IPS DF 4.7 (cell line): ENCODE measurements around the gene DCAF6.

Source experiments
- DNase-seq: peaks from one replicate; pipeline ENCODE4 v3.0.0-alpha.2; 2013; ENCODE audit warnings: low spot score; ENCODE audit errors: extremely low read depth

DCAF6 gene

DNA sequence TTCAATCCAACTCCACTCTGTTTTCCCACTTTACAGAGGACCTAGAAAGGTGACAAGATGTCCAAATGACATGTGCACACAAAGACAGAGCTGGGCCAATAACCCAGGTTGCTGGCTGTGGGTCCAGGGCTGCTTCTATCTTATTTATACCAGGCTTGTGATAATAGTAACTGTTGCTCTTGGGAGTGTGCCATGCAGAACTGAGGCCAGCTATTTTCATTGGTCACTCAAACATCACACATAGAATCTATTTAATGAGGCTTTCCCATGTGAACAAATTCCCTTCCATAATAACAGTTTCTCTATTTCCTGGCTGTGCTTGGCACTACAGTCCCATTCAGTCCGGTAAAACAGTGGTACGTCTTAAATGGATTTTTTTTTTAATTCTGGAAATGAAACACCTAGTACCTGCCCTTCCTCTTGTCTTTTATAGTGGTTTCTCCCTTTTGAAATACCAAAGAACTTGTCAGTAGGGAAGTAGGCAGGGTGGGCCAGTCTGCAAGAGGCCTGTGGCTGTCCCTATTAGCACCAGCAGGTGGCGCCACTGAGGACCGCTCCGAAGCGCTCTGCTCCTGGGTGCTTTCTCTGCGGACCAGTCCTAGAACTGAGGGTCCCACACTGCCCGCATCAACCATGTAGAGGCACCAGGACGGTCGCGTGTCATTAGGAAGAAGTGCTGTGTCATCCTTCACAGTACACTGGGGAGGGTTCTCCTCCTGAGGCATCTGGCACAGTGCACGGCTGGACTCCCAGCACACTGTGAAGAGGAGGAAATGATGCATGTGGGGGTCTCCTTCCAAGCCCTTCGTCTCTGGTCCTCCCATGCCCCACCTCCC, 148.1 kb downstream of the DCAF6 start:
- no peak for DNase-seq

DNA sequence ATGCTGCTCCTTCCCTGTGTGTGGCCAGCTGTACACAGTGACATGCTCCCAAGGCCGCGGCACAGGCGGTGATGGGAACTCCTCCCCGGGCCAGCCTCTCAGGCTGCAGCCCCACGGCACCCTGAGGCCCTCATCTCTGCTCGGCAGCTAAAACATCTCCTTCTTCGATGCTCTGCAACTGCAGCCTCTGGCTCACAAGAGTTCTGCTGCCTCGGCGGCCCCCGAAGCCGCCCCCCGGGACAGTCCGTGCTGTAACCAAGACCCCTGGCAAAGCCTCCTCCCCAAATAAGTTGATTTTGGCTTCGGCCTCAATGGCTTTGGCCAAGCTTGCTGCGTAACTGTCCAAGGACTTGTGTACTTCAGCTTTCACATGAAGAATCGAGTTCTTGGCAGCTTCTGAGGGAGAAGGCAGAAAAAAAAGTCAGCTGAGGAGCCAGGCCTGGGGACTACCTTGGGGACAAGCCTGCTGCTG, 149.0 kb downstream of the DCAF6 start:
- no peak for DNase-seq

DNA sequence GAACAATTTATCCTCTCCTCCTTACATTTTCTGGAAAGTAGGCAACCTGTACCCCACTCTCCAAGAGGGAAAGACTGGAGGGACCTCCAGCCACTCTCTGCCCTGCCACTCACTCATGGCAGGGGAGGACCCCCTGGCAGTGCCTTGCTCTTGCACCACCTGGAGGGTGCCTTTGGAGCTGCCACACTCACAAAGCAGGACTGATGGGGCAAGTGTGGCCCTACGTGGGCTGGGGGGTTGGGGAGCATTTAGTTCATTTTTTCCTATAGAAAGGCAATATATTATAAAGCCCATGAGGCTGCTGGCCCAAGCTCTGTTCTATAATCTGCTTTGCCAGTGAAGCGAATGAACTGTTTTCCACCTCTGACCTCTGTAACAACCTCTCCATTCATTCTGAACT, 150.0 kb downstream of the DCAF6 start:
- no peak for DNase-seq

DNA sequence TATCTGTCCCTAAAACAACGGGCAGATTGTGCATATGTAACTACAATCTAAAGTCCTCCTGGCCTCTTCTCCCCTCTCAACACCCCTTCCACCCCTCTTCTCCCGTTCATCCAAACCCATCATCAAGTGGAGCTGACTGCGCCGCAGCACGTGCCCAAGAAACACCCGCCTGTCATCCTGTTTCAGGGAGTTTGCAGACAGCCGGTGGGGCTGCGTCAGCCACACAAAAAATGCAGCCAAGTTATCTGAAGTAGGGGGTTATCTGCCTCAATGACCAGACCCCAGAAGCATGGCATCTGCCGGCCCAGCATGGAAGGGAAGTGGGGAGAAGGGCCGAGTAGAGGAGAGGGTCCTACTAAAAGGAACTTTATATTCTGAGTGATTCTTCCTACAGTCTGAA, 151.2 kb downstream of the DCAF6 start:
- no peak for DNase-seq

DNA sequence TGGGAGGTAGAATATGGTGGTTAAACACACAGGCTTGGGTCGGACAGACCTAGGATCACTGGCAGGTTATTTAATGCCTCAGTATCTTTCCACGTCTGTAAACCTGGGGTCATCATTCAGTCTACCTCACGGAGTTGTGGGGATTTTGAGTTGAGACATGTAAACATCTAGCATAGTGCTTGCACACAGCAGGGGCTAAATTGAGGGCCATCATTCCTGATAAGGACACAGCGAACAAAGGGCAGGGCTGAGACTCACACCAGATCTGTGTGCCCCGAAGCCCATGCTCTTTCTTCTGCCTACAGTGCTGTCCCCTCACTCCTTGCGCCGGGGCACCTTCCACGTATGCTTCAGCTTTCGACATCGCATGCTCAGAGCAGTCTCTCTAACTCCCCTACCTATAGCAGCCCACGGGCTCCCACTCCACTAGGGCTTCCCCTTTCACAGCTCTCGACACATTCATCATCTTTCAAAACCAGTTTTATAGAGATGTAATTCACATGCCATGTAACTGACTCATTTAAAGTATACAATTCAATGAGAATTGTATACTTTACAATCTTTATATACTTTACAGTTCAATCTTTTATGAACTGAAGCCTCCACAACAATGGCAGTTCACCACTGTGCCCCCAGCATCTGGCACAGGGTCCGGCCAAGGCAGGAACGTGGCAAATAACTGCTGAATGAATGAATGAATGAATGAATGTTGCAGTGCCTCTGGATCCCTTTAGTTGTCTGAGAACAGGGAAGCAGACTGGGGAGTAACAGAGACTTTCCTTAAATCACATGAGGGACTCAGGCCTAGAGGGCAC, 152.2 kb downstream of the DCAF6 start:
- no peak for DNase-seq

DNA sequence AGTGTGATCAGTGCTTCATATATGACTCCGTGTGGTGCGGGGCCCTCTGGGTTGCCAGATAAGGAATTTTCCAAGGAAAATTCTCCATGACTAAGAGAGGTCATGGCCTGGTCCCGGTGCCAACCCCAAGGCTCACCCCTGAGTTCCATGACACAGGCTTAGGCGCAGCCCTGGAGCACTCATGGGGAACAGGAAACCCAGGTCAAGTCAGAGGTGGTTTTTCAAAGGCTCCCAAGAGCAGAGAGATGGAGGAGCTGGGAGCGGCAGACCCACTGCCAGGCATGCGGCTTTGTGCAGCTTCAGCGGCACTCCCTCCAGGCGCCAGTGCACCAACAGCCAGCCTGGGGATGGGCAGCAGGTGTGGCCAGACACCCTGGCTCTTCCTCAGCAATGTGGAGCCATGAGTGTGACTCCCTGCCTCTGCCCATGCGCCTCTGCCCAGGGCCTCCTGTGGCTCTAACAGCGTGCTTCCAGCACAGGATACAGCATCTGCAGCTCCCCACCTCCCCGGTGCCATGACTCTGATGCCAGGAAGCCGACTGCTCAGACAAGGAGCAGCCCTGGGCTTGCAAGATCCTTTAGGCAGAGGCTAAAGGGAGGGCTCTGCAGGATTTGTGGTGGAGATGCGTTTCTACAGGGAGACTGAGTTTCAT, 153.0 kb downstream of the DCAF6 start:
- DNase-seq, result no peak

DNA sequence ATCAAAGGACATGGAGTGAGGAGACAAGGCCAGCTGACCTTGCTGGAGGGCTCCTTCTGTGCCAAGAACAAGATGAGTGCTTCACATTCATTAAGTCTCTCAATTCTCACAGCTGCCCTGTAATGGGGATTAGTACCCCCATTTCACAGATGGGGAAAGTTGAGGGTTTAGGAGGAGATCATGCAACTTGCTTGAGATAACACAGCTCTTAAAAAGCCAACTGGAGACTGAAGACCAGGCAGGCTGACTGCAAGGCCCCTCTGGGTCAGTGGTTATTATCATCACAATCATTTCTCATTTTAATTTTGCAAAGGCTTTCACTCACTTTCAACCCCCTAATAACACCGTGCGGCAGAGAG, 153.5 kb downstream of the DCAF6 start:
- DNase-seq, result no peak

DNA sequence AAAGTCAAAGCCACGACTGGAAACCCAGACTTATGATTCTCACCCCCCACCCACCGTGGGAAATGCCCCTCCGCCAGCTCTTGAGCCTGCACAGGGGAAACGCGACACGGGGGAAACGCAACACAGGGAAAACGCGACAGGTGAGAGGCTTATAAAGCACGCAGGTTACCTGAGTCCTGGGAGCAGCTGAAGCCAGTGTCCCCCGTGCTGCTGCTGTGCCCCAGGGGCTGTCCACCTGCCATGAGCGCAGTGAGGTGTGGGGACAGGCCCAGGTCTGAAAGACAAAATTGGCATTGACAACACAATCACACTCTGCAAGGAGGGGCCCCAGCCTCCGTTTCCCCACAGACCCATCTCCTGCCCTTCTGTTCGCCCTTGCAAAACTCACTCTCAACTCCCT, 153.9 kb downstream of the DCAF6 start:
- DNase-seq, result no peak

DNA sequence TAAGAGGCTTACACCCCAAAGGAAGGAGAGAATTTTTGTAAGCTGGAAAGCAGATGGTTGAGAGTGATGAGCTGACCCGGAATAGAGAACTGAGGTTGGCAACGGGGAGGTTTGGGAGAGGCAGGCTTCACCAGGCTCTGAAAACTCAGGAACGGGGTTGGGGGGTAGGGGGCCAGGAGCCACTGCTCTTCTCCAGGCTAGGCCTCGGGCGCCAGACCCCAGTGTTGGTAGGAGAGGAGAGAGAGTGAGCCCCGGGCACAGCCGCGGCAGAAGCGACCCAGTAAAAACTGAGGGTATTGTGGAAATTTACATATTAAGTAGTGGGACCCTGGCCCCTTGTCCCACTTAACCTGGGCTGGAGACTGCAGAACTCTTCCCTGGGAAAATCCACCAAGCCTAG, 154.6 kb downstream of the DCAF6 start:
- DNase-seq, result no peak

DNA sequence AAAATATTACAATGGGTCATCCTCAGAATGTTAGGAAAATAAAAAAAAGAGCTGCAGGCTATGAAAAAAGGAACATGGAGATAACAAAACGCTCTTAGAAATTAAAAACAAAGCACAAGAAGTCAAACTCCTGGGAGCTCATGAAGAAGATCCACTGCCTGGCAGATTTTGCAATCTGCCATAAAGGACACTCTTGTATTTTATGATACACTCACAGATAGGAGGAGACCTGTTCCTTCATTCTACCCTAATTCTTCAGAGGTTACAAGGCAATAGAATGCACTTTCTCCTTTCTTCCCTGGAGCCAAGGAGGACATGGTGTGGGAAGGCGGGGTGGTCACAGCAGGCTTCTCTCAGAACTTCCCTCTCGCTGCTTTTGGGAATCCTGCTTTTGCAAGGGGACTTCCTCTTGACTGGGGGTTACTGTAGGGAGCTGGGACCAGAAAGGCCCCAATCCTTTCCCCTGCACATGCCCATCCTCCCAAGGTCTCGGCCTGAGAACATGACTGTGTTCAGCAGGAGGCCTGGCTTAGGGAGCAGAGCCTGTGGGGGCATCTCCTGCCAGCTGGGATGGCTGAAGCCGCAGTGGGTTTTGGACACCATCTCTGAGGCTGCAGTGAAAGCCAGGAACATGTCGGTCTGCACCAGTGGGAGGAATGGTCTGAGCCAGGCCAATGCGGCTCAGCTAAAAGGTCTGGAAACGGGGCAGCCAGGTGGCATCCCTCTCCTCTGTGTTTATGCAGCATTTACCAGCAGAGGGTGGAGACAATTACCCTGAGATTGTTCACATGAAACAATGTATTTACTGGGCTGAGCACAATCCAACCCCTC, 155.5 kb downstream of the DCAF6 start:
- DNase-seq, result no peak

DNA sequence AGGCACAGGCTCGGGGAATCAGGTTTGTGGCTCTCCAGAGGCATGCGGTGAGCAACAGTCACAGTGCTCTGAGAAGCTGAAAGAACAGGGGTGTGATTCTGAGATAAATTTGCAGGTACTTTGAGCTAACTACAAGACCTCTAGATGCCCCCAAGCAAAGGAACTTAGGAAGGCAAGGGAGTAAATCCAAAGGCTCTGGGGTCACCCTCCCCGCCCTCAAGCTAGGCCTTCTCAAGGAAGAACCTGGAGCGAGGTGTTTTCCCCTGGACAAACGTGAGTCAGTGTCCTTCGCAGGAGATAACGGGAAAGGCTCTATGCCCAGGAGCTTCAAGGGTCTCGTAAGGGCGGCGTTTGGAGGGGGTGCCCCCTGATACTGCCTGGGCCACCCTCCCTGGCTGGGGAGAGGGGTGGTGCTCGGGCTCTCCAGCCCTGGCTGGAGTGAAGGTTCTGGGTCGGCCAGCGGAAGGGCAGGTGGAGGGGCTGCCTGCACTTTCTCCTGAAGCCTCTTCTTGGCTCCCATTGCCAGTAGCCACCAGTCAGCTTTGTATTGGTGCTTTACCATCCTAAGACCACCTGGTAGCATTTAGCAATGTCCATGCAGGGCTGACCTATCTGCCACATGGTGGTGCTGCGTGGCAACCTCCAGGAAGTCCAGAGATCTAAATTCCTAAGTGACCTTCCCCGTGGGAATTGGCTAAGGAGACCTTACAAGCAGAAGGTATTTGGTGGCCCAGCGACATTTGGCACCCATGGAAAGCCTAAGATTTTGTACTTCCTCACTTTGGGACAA, 156.3 kb downstream of the DCAF6 start:
- DNase-seq, result peak; percentile 19

DNA sequence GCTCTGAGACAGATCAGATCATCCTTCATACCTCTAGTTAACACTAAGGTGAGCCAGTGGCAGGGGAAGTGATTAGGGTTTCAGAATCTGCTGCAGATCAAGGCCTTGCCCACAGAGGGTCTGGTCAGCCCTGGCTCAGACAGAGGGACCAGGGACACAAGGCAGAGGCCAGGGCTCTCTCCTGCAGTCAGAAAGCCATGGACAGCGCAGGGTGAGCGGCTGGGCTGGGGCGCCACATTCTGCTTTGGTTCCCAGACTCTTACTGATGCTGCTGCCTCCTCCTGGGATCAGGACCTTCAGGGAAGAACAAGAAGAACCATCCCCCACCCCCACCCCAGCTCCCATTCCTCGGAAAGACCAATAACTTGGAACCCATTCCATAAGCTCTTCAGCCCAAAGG, 157.1 kb downstream of the DCAF6 start:
- DNase-seq, result no peak

DNA sequence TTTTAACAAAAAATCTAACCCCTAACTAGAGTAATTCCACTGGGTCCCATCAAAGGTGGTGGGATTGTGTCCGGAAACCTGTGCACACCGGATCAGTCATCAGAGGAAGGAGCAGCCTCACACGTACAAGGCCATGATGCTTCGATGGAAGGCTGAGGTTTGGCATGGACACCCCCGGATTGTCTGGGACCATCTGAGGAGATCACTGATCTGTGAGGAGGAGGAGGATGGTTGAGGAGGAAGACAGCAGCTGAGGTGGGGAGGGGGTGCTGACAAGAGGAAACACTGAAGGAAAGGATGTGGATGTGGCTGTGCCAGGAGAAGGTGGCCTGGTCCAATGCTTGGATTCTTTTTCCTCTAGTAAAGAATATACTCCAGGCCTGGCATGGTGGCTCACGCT, 159.0 kb downstream of the DCAF6 start:
- no peak for DNase-seq

DNA sequence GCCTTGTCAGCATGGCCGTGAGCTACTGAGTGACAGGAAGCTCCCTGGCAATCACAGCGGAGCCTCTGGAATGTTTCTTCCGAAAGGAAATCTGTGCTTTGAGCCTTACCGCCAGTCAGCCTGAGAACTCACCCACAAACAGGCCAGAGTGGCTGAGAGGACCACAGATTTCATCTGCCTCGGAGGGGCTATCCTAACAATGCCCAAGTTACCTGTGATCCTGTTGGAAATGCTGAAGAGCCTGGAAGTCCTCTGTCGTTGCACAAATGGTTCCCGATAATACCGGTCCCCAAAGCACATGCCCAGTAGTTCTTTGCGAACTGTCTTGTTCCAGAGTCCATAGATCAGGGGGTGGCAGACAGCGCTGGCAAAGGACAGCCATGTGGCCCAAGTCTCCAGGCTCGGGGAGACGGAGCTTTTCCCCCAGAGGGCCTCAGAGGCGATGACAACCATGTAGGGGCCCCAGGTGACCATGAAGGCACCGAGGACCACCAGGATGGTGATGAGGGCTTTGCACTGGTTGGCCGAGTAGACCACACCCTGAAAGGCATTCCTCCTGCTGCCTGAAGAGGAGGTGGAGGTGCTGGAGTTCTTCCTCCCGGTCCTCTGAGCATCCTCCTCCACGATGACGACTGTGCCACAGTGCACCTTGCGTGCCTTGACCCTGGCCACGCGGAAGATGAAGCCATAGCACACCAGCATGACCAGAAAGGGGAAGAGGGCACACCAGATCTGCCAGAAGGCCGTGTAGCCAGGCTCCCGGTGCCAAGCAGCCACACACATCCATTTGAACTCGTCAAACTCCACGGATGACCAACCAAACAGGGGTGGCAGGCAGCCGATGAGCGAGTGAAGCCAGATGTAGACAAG, 160.0 kb downstream of the DCAF6 start:
- DNase-seq, result no peak

DNA sequence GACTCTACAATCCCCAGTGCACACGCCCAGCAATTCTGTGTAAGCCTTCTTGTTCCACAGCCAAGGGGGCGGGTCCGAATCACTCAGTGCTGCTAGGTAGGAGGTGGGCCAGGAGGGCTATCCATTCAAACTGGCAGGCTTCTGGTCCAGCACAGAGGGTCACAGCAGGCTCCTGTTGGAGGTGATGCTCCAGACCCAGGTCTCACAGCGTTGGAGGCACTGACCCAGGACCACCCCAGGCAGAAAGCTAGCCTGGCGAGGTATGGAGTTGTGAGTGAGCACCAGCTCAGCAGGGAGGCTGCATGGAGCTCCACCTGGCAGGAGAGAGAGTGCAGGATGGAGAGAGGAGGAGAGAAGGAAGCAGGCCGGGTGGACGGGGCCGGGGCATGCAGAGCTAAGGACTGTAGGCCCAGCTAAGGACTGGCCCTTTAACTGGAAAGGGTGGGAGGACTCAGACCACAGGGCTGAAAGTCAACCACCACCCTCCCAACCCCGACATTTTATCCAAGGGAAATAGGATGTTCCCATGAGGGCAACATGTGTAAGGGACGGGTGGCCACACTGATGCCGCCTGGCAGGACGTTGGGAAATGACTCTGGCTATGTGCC, 161.5 kb downstream of the DCAF6 start:
- no peak for DNase-seq

DNA sequence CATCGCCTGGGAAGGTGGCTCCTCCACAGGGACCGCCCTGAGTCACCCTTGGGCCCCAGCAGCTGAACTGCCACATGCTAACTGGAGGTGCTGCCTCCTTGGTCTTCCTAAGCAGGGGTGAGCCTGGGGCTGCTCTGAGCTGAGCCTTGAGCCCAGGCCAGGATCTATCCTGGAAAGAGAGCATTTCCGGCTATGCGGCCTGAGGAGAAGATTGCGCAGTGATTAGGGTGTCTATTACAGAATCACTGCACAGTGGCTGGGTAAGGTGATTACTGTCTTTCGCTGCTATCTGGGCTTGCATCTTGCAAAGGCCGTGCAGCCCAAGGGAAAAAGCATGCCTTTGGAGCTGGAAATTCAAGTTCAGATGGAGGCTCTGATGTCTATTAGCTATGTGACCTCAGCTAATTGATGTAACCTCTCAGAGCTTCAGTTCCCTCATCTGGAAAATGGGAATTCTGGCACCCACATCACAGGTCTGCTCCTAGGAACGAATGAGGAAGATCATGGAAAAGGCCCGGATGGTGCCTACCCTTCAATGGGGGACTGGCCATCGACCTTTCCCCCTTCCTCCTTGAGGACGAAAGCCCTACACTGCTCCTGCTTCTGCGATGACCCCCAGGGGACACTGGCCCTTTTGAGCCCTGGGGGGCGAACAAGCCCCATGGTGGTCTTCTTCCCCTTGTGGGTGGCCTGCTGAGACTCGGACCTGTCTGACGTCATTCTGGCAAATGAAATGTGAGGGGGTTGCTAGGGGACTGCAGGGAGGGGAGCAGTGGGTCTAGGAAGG, 162.2 kb downstream of the DCAF6 start:
- DNase-seq, result no peak

DNA sequence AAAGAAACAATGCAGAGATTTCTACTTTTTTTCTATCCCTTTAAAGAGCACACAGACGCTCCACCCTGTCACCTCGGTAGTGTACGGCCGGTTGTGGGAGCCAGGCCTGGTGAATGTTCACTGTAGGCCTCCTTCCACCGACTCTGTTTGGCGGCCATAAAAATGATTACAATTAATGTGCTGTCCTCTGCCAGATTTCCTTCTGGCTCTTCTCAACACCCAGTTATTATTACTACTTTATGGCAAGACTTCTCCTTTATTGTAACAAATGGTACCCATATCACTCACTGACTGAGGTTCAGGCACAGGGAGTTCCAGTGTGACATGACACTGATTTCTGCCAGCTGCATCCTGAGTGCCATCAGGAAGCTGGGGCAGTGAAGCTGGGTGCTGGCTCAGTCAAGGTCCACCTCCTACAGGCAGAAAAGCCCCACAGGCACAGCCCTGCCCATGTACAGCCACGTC, 162.9 kb downstream of the DCAF6 start:
- no peak for DNase-seq

DNA sequence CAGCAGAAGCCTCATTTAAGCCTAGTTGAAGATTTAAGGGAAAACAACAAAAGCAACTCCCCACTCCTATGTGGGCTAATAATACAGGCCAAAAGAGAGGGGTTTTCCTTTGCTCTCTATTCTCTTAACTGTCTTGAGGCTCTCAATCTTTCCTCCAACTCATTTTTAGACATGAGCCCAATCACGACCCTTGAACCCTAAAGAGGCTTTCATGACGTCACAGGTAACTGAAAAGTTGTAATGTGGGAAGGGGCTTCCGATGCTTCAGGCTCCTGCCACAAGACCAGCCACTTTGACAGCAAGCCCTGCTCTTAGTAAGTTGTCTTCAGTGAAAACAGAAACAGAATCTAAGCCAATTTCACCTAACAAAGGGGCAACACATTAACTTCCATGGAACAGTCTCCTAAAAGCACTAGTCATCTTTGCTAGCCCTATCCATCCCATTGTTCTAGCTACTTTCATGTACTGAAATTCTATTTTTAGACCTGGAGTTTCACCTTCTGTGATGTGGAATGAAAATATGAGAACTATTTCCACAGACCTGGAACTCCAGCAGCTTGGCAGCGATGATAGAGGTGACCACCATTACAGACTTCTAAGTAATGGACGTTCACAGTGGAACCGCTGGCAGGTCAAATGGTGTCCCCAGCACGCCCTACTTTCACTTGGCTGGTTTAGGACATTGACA, 164.0 kb downstream of the DCAF6 start:
- no peak for DNase-seq
